Fibroblast of mammary gland (primary cell): ENCODE data around the gene DRAP1.

Experiments
- DNase-seq: peaks from one replicate; pipeline ENCODE4 v3.0.0-alpha.2; 2010; ENCODE audit warnings: low read depth
- H3K4me3 ChIP-seq: 2 replicates; pipeline ENCODE4 v1.5.1; 2011; ENCODE audit warnings: low read depth, mild to moderate bottlenecking, low read length, moderate library complexity; ENCODE audit not compliant: control insufficient read depth
- CTCF ChIP-seq: conservative IDR thresholded peaks from 2 replicates; pipeline ENCODE4 v1.5.1; 2011; ENCODE audit warnings: low read depth, low read length, inconsistent platforms; ENCODE audit not compliant: control insufficient read depth, insufficient read depth

Gene DRAP1

GRCh38 chr11:65954771-65955170, 35.5 kb downstream of the DRAP1 start:
- no peak for TF ChIP-seq CTCF
- no peak overlapping the region for H3K4me3 ChIP-seq
- no peak for DNase-seq

DNA sequence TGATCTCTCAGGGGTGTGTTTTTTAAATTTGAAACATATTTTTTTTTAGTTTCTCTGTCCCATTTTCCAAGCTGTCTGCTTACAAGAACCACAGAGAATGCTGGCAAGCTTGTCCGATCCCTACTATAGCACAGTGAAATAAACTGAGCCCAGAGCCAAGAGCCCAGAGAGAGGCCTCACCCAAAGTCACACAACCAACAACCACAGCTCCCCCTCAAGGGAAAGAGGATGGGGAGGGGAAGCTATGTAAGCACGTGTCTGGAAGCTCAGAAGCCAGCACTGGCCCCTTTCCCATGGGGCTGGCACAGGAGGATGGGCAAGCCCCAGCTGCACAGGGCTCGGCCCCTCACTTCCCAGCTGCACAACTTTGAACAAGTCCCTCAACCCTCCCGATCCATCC, 39.1 kb downstream of the DRAP1 start:
- H3K4me3 ChIP-seq, result no peak overlapping the region
- TF ChIP-seq CTCF, result no peak
- DNase-seq, result no peak

DNA sequence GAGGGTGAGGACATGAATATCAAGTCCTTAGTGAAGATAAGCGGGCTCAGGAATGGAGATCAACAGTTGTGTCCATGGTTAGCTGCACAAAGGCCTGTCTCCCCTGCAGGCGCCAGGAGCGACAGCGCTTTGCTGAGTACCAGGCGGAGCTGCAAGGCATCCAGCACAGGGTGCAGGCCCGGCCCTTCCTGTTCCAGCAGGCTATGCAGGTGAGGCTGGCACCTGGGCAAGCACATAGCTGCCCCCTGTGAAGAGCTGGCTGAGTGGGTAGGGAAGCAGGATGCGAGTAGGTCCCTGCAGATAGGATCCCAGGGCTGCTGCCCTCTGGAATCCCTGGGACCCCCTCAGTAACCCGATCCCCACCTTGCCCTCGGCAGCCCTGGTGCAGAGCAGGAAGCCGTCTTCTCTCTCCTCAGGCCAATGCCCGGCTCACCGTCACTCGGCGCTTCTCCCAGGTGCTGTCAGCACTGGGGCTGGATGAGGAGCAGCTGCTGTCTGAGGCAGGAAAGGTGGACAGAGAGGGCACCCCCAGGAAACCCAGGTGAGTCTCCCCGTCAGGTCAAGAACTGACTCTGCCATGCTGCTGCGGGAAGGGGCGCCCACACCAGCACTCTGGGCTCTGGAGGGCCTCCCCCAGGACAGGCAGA, 39.7 kb downstream of the DRAP1 start:
- H3K4me3 ChIP-seq, result no peak overlapping the region
- DNase-seq, result no peak
- TF ChIP-seq CTCF, result no peak

DNA sequence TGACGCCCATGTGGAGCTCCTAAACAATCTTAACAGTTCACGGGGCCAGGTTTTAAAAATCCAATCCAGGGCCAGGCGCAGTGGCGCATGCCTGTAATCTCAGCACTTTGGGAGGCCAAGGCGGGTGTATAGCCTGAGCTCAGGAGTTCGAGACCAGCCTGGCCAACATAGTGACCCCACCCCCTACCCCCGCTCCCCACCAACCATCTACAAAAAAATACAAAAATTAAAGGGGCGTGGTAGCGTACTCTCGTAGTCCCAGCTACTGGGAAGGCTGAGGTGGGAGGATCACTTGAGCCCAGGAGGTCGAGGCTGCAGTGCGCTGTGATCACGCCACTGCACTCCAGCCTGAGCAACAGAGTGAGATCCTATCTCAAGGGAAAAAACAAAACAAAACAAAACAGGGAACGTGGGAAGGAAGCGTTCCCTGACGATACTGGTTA, 41.6 kb downstream of the DRAP1 start:
- no peak for TF ChIP-seq CTCF
- peak overlapping the region; percentile 88 for H3K4me3 ChIP-seq
- no peak for DNase-seq

DNA sequence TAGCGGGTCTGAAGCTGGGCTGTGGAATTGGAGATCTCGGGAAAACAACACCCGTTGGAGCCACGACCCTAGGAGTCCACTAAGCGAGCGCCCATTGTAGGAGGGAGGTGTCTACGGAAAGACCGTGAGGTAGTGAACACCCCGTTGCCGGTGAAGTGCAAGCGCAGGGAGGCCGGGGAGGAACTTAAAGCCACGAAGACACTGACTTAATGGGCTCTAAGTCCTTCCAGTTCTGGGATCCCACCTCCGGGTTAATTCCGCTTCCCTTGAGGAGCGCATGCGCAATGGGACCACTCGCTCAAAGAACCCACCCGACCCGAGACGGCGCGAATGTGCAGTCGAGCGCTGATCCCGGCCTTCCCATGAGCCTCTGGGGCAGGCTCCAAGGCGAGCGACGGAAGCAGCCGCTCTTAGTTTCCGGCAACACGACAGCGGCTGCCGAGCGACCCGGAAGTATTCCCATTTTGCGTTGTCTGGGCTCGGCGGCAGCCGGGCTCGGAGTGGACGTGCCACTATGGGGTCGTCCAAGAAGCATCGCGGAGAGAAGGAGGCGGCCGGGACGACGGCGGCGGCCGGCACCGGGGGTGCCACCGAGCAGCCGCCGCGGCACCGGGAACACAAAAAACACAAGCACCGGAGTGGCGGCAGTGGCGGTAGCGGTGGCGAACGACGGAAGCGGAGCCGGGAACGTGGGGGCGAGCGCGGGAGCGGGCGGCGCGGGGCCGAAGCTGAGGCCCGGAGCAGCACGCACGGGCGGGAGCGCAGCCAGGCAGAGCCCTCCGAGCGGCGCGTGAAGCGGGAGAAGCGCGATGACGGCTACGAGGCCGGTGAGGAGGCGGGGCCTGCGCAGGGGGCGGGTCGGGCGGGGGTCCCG, 42.3 kb downstream of the DRAP1 start, which contains the start of gene SART1:
Gene SART1, plus strand, starts transcription at position 468 of the 874 bp plus-strand sequence. Its CDS starts 47 bp downstream, at position 515.
- DNase-seq, result peak; percentile 97
- no peak for TF ChIP-seq CTCF
- peak within 1 kb of the TSS; percentile 88 for H3K4me3 ChIP-seq

GRCh38 chr11:65962141-65962564, 42.9 kb downstream of the DRAP1 start:
- DNase-seq, result no peak
- peak overlapping the region; percentile 88 for H3K4me3 ChIP-seq
- TF ChIP-seq CTCF, result no peak
